ENCODE data around the gene CIB2. TPM values are rescaled to one million over a fixed set of nuclear protein-coding genes. Genes with fewer than 3 reads are reported as not detected.

The CIB2 gene
- total RNA-seq, 1 experiment from 2014 or later: 43.2 TPM

GRCh38 chr15:78174401-78174800, 43.2 kb upstream of the CIB2 start:
- TF ChIP-seq CTCF (conservative IDR thresholded peaks at IDR 0.05): no peak
- Histone ChIP-seq H3T11ph (ENCODE audit: low read length) (no peak overlapping the region), H4K5ac (ENCODE audit: insufficient read length, low read depth, low read length) (no peak overlapping the region), H3K79me1 (ENCODE audit: insufficient read depth, low read depth, low read length, poor library complexity, severe bottlenecking) (no peaks in the 10 kb centered on the region), H3K79me2 (ENCODE audit: insufficient read depth, low read length) (no peaks in the 10 kb centered on the region), H2BK120ac (ENCODE audit: low read depth, low read length, poor library complexity, severe bottlenecking) (no peak overlapping the region), H2AK5ac (ENCODE audit: insufficient read length, low read length) (no peak overlapping the region), H2BK12ac (ENCODE audit: insufficient read length, low read depth, low read length) (no peak overlapping the region), H3K9me3 (ENCODE audit: control insufficient read depth, low read depth, low read length) (no peaks in the 10 kb centered on the region), H3K4me1 (ENCODE audit: insufficient read depth, low read length) (no peaks in the 10 kb centered on the region), H2AFZ (ENCODE audit: low read length) (no peak overlapping the region), H2BK20ac (ENCODE audit: low read depth, low read length, poor library complexity, severe bottlenecking) (no peak overlapping the region), H3K18ac (ENCODE audit: insufficient read length, low read depth, low read length) (no peak overlapping the region), H4K8ac (replicated peaks; ENCODE audit: insufficient read length, low read depth, low read length) (no peak overlapping the region), H2BK15ac (ENCODE audit: low read depth, low read length) (no peak overlapping the region), H3K27ac (ENCODE audit: insufficient read length, low read depth, low read length) (no peak overlapping the region), H3K4me2 (ENCODE audit: insufficient read depth, insufficient read length, low read length) (no peak overlapping the region), H2BK5ac (ENCODE audit: insufficient read length, low read length) (no peak overlapping the region), H4K20me1 (ENCODE audit: control insufficient read depth, insufficient read depth, insufficient read length) (no peaks in the 10 kb centered on the region), H4K91ac (ENCODE audit: insufficient read length, low read depth, low read length) (no peak overlapping the region), H3K4ac (ENCODE audit: low read depth, low read length) (no peak overlapping the region), H3K14ac (ENCODE audit: insufficient read depth, low read length) (no peak overlapping the region), H3K9ac (ENCODE audit: extremely low read depth, insufficient read length, low read length) (no peak overlapping the region), H3K23me2 (ENCODE audit: insufficient read length, low read depth, low read length, poor library complexity, severe bottlenecking) (no peaks in the 10 kb centered on the region), H3K27me3 (ENCODE audit: insufficient read depth, low read length) (no peaks in the 10 kb centered on the region), H3K56ac (ENCODE audit: insufficient read length, low read depth, low read length) (no peak overlapping the region), H3K23ac (ENCODE audit: insufficient read length, low read depth, low read length) (no peak overlapping the region)
- H3K4me3 Mint-ChIP-seq: no peak overlapping the region
- H3K4me1 Mint-ChIP-seq: no peaks in the 10 kb centered on the region
- DNase-seq: no peak
- no peaks in the 10 kb centered on the region for H3K27me3 Mint-ChIP-seq (ENCODE audit: low read depth)
- peaks cover 8 to 35% (median 13%) of the 10 kb centered on the region in 3 experiments for H3K36me3 Mint-ChIP-seq (ENCODE audit: insufficient read depth in 1 of 3, low read depth in 3 of 3)
- no CpG with 5 or more reads among the region's 9 CpGs for WGBS (ENCODE audit: extremely low coverage, insufficient read length, low lambda C conversion rate)
- H3K27ac Mint-ChIP-seq: peak overlapping the region in 1 of 3 experiments; percentile 5; a peak in 1 of 7 replicates
- no peaks in the 10 kb centered on the region for H3K9me3 Mint-ChIP-seq
